ENCODE results near the gene RSRC2.
"Not testable (repeated sequence)": the region's sequence is repeated elsewhere in the genome, so short reads cannot be mapped to it uniquely, and the experiment has no call there.

RSRC2 gene, protein sequence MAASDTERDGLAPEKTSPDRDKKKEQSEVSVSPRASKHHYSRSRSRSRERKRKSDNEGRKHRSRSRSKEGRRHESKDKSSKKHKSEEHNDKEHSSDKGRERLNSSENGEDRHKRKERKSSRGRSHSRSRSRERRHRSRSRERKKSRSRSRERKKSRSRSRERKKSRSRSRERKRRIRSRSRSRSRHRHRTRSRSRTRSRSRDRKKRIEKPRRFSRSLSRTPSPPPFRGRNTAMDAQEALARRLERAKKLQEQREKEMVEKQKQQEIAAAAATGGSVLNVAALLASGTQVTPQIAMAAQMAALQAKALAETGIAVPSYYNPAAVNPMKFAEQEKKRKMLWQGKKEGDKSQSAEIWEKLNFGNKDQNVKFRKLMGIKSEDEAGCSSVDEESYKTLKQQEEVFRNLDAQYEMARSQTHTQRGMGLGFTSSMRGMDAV

DNA sequence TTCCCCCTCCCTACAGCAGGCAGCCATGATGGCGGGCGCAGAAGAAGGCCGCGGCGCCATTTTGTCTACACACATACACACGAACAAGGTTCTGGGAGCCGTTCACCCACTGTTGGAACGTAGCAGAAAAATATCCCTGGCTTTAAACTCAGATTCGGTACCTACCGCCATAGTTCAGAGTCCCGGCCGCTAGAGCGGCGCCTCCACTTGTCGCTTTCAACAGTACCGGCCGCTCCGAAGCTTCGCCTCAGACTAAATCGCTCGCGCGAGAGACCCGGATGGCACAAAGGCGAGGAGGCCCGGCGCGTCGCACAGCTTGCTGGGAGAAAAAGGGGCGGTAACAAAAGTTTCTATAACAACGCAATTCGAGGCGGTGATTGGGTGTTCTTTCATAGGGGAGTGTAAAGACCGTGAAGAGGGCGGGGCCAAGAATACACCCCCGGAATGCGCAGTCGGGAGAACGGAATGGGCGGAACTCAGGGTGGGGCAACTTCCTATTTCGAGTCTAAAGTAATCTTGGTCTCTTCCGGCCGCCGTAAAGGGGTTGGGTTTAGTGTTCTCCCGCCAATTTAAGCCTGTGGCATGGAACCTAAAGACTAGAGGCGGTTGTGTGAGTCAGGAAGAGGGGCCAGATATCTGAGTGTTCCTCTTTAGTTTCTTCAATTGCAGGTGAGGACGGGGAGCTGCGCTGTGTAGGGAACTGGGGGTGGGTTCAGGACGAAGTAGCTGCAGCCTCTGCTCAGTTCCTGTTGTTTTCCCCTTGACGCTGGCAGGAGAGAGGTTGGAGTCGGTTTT lies at the start of gene RSRC2, which contains the start of gene KNTC1:
Gene RSRC2, minus strand, starts transcription at position 254 of the 795 bp plus-strand sequence. Its CDS starts 83 bp downstream, at position 171.
Gene KNTC1, plus strand, starts transcription at position 567 of the 795 bp plus-strand sequence. CDS start 2,815 bp downstream, outside the sequence.
- peak; percentile 100 for DNase-seq (ENCODE audit: low spot score)

GRCh38 chr12:122571821-122572220 lies 45.1 kb upstream of the RSRC2 start:
- DNase-seq (ENCODE audit: low spot score): no peak

GRCh38 chr12:122570006-122570405 lies 43.3 kb upstream of the RSRC2 start:
- DNase-seq (ENCODE audit: low spot score): not testable (repeated sequence)

- DNase-seq (ENCODE audit: low spot score): no peak
These were observed 42.6 kb upstream of the RSRC2 start for GRCh38 chr12:122569288-122569687.

GRCh38 chr12:122566816-122567215 lies 40.1 kb upstream of the RSRC2 start:
- not testable (repeated sequence) for DNase-seq (ENCODE audit: low spot score)

DNA sequence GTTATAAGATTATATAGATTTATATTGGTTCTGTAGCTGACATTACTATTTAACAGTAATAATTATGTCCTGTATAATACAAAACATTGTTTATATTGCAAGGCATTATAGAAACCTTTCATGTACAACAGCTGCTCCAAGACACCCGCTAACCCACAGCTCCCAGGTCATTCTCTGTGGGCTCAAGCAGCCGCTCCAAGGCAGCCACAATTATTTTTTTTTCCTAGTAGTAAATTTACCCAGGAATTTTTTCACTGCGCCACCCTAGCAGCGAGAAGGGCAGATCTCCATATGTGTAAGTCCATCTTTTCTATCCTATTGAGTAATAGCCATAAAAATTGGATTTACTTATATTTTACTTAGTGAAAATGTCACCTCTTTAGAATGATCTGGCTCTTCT lies 36.6 kb upstream of the RSRC2 start:
- no peak for DNase-seq (ENCODE audit: low spot score)

- DNase-seq (ENCODE audit: low spot score): no peak
These were observed 33.4 kb upstream of the RSRC2 start for GRCh38 chr12:122560138-122560537.

GRCh38 chr12:122558745-122559641 lies 32.3 kb upstream of the RSRC2 start:
- no peak for DNase-seq (ENCODE audit: low spot score)

DNA sequence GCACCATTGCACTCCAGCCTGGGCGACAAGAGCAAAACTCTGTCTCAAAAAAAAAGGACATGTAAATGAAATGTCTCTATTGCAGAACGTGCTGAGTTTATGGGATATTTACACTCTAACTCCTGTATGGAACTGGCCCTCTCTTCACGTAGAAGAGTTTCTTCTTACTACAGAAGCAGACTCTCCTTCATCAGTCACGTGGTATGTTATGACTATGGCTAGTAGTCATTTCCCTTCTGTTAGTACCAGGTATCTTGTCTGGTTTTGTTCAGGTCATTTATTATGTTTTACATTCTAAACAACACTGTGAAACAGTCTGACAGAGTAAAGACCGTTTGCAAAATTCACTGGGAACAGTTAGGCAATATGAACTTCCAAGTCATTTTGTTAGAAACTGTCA lies 20.6 kb upstream of the RSRC2 start:
- no peak for DNase-seq (ENCODE audit: low spot score)

- DNase-seq (ENCODE audit: low spot score): no peak
These were observed 19.1 kb upstream of the RSRC2 start for GRCh38 chr12:122545855-122546254.

DNA sequence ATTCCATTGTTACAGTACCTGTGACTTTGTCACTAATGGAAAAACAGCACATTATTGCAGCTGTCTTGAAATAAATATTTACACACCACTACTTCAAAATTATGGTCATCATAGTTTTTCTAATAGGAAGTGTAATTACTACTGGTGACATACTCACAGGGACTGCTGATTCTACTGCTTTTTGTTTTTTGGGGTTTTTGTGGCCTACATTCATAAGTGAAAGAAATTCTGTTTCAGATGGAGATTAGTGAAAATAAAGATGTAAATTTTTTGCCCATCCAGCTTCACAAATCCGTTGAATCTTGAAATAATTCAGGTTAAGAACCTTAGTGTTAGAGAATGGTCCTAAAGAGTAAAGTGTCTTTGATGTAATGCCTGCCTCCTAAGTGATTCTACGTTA lies 17.8 kb upstream of the RSRC2 start:
- DNase-seq (ENCODE audit: low spot score): no peak

DNA sequence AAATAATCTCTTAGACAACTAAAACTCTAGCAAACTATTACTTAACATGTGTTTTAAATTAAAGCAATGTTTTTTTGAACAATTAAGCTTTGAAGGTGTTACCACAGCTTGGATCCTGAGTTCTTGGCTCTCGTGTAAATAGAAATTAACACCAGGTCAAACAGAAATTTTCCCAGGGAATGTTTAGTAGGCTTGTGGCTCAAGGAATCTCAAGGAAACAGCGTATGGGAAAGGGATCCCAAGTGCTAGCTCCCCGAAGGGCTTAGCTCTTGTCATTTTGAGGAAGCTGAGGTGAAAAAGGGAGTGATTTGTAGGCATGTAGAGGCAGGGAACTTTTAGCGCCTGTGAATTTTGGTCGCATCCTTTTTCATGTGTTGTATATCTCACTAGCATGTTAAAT lies 11.8 kb upstream of the RSRC2 start:
- no peak for DNase-seq (ENCODE audit: low spot score)

DNA sequence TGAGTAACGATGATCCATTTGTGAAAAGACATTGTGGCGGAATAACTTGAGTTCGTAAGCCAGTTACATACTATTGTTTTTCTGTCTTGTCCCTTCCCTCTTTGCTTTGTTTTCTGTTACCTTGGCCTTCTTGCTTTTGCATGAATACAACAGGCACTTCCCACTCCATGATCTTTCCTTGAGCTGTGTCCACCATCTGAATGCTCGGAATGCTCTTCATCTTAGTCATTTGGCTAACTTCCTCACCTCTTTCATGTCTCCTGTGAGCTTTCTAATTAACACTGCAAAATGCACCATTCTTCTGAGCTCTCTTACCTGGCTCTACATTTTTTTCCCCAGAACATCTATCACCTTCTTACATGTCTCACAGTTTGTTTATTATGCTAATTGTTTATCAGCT lies 10.3 kb upstream of the RSRC2 start:
- DNase-seq (ENCODE audit: low spot score): no peak

- no peak for DNase-seq (ENCODE audit: low spot score)
These were observed 7.1 kb upstream of the RSRC2 start for GRCh38 chr12:122533856-122534255.

DNA sequence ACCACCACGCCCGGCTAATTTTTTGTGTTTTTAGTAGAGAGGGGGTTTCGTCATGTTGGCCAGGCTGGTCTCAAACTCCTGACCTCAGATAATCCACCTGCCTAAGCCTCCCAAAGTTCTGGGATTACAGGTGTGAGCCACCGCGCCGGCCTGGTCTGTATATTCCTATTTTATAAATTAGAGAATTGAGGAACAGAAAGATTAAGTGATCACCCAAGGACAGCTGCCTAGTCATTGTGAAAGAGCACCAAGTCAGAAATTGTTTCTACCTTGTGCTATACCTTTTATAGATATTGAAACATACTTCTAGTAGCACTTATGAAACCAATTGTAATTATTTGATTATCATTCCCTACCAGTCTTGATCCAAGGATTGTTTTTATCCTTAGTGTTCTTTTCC lies 2.3 kb upstream of the RSRC2 start:
- DNase-seq (ENCODE audit: low spot score): no peak

DNA sequence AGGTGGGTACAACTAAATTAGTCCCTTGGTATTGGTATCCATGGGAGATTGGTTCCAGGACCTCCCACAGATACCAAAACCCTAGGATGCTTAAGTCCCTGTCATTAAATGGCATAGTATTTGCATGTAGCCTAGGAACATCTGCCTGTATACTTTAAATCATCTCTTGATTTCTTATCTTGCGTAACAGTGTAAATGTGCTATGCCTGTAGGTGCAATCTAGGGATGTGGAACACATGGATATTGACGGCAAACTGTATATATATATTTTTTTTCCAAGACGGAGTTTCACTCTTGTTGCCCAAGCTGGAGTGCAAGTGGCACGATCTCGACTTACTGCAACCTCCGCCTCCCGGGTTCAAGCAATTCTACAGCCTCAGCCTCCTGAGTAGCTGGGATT lies 1.8 kb upstream of the RSRC2 start:
- DNase-seq (ENCODE audit: low spot score): no peak

- no peak for DNase-seq (ENCODE audit: low spot score)
These were observed 775 bp upstream of the RSRC2 start for GRCh38 chr12:122527478-122527944.

DNA sequence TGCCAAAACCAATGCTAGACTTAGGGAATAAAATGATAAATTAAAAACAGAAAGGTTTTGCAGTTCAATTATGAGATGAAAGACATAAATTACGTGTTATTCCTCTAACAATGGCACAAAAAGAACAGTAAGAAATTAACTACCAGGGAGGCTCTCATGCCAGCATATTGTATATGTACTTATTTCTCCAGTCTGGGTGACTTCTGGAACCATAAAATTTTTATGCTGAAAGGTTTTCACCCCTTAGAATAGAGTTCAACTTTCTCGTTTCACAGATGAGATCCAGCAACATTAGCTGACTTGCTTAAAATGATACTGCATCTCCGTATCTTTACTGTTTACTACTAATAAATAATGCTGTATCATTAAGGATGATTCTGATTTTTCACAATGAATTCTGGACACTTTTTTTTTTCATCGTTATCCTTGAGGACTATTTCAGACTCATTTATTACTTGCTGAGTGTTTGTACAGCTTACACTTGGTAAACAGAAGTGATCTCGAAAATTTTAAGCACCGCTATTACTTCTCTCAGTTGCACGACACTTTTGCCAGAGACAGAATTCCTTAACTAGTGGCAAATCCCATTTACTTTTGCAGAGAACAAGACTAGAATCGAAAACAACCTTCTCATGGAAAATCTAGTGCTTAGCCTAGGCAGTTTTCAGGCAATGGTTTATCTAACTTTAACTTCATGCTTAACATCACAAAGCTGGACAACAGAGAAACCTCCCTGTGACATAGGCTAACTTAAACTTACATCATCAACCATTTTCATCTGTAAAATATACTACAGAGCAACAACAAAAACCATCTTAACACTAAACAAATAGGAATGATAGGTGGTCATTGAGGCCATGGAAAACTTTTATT lies 2.7 kb downstream of the RSRC2 start:
- DNase-seq (ENCODE audit: low spot score): peak; percentile 23

GRCh38 chr12:122523280-122523679 lies 3.5 kb downstream of the RSRC2 start:
- no peak for DNase-seq (ENCODE audit: low spot score)

DNA sequence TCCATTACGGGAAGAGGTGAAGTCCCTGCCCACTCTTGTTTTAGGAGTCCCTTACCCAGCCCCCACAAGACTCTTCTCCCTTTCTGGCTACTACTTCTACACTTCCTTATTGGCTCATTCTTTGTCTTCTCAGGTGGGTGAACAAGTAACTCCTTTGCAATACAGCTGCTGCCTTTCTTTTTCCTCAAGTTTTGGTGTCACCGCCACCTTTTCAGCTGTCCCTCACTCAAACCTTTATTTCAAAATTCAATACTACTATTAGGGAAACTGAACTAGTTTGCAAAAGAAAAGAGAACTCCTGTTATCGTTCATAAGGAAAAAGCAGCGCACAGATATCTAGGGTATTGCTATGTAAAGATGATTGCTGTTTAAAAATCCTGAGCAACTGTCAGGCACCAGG lies 6.1 kb downstream of the RSRC2 start:
- no peak for DNase-seq (ENCODE audit: low spot score)

DNA sequence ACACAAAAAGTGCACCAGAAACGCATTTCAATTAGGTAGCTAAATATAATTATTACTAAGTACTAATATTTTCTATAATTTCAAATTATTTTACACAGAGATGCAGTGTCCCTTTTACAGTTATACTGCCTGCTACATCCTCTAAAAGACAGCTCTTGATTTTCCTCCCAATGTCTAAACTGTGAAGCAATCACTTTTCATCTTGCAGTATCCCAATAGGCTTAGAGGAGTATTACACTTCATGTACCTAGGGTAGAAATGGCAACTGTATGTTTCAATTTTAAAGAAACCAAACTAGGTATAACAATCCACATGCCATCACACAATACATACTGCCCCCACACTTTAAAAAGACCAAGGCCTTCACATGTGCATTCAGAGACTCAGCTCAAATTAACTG lies 7.3 kb downstream of the RSRC2 start:
- DNase-seq (ENCODE audit: low spot score): no peak

Data from hematopoietic multipotent progenitor cell treated with erythropoietin and hydrocortisone succinate and interleukin-3 and kit ligand, for 15 days (in vitro differentiated cells).